Neutrophil (primary cell): ENCODE results near the gene ADRB2.

Experiments
- H3K27ac ChIP-seq: fragments of 200-600 bp; sonication (generic); 2 replicates; pipeline ENCODE4 v1.5.1; 2016; ENCODE audit warnings: mild to moderate bottlenecking, moderate library complexity
- H3K27me3 ChIP-seq: fragments of 200-600 bp; sonication (generic); 2 replicates; pipeline ENCODE4 v1.6.0; 2016; ENCODE audit warnings: mild to moderate bottlenecking
- H3K36me3 ChIP-seq: fragments of 200-600 bp; sonication (generic); 2 replicates; pipeline ENCODE4 v1.5.1; 2017
- H3K4me1 ChIP-seq, 2 experiments: fragments of 200-600 bp in 1 of 2; sonication (generic) in 1 of 2; 1 replicate in 1 of 2; 2 replicates in 1 of 2; pipeline versions ENCODE4 v1.5.1 to v1.6.1; 2013 to 2016; ENCODE audit warnings: low read depth in 1 of 2, low read length in 1 of 2, mild to moderate bottlenecking in 1 of 2, moderate library complexity in 1 of 2; ENCODE audit not compliant: control insufficient read depth in 1 of 2, insufficient read depth in 1 of 2
- H3K4me3 ChIP-seq, 2 experiments: fragments of 200-600 bp in 1 of 2; sonication (generic) in 1 of 2; 1 replicate in 1 of 2; 2 replicates in 1 of 2; pipeline ENCODE4 v1.5.1; 2013 to 2016; ENCODE audit warnings: low read depth in 1 of 2, low read length in 1 of 2, mild to moderate bottlenecking in 1 of 2, moderate library complexity in 1 of 2
- H3K9me3 ChIP-seq: fragments of 200-600 bp; sonication (generic); 2 replicates; pipeline ENCODE4 v1.5.1; 2016
- TF ChIP-seq, protein P1 (sequence below): fragments of 200-600 bp; sonication (generic); IDR thresholded peaks from 2 replicates; pipeline ENCODE4 v1.5.1; 2016; ENCODE audit warnings: antibody characterized with exemption

The ADRB2 gene

DNA sequence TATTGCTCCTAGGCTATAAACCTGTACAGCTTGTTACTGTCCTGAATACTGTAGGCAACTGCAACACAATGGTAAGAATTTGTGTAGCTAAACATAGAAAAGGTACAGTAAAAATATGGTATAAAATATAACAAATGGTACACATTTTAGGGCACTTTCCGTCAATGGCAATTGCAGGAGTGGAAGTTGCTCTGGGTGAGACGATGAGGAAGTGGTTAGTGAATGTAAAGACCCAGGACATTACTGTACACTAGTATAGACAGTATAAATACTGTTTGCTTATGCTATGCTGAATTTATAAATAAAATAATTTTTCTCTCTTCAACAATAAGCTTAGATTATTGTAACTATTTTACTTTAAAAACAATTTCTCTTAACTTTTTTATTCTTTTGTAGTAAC is 15.6 kb upstream of the ADRB2 start:
- H3K36me3 ChIP-seq: no peaks in the 10 kb centered on the region
- TF ChIP-seq, protein P1, sequence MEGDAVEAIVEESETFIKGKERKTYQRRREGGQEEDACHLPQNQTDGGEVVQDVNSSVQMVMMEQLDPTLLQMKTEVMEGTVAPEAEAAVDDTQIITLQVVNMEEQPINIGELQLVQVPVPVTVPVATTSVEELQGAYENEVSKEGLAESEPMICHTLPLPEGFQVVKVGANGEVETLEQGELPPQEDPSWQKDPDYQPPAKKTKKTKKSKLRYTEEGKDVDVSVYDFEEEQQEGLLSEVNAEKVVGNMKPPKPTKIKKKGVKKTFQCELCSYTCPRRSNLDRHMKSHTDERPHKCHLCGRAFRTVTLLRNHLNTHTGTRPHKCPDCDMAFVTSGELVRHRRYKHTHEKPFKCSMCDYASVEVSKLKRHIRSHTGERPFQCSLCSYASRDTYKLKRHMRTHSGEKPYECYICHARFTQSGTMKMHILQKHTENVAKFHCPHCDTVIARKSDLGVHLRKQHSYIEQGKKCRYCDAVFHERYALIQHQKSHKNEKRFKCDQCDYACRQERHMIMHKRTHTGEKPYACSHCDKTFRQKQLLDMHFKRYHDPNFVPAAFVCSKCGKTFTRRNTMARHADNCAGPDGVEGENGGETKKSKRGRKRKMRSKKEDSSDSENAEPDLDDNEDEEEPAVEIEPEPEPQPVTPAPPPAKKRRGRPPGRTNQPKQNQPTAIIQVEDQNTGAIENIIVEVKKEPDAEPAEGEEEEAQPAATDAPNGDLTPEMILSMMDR: no peak
- H3K4me1 ChIP-seq: peaks cover 89 to 93% of the 10 kb centered on the region in 2 experiments
- H3K4me3 ChIP-seq: peak overlapping the region in 1 of 2 experiments; percentile 56
- no peaks in the 10 kb centered on the region for H3K27me3 ChIP-seq
- no peaks in the 10 kb centered on the region for H3K9me3 ChIP-seq
- H3K27ac ChIP-seq: peak overlapping the region; percentile 86

GRCh38 chr5:148811756-148812155 is 14.7 kb upstream of the ADRB2 start:
- Histone ChIP-seq H3K9me3 (no peaks in the 10 kb centered on the region), H3K4me1 (peaks cover 89 to 93% of the 10 kb centered on the region in 2 experiments), H3K4me3 (peak overlapping the region in 1 of 2 experiments; percentile 7), H3K36me3 (no peaks in the 10 kb centered on the region), H3K27ac (peak overlapping the region; percentile 86), H3K27me3 (no peaks in the 10 kb centered on the region)
- TF ChIP-seq, protein P1: no peak

DNA sequence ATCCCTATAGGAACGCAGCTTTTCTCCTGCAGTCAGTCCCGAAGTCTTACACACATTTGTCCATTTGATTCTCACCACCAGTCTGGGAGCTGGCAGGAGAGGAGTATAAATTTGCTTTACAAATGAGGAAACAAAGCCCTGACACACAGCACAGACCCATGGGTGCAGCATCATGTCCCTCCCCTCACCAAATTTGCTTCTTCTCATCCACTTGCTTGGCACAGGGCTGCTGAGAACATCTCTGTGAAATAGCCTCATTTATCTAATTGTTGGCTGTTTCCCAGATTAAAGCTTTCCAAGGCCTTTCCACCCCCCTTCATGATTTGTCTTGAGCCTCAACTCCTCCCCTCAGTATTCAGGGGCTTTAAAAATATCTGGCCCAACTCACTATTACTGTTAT is 11.3 kb upstream of the ADRB2 start:
- TF ChIP-seq, protein P1: no peak
- Histone ChIP-seq H3K4me1 (peaks cover 78 to 79% of the 10 kb centered on the region in 2 experiments), H3K9me3 (no peaks in the 10 kb centered on the region), H3K27ac (no peak overlapping the region), H3K4me3 (no peak overlapping the region), H3K27me3 (no peaks in the 10 kb centered on the region), H3K36me3 (no peaks in the 10 kb centered on the region)

DNA sequence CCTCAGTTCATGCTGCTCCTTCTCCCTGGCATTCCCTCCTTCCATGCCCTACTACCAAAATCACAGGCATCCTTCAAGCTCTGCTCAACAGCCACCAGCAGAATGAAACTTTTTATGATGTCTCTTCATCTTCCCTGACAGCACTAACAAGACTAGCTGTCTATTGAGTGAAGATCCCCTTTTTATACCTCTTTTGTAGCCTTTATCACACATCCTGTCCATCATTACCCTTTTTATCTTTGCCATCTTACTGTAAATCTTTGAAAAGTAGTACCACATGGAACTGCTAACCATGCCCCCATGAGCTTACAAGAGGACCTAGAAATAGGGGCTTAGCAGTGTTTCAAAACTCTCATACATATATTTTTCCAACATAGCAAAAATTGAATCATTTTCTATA is 10.8 kb upstream of the ADRB2 start:
- H3K36me3 ChIP-seq: no peaks in the 10 kb centered on the region
- H3K4me3 ChIP-seq: no peak overlapping the region
- no peaks in the 10 kb centered on the region for H3K27me3 ChIP-seq
- peaks cover 78% of the 10 kb centered on the region in 2 experiments for H3K4me1 ChIP-seq
- no peak overlapping the region for H3K27ac ChIP-seq
- TF ChIP-seq, protein P1: no peak
- H3K9me3 ChIP-seq: no peaks in the 10 kb centered on the region

- Histone ChIP-seq H3K9me3 (no peaks in the 10 kb centered on the region), H3K36me3 (no peaks in the 10 kb centered on the region), H3K4me3 (no peak overlapping the region), H3K27me3 (no peaks in the 10 kb centered on the region), H3K27ac (peak overlapping the region; percentile 57), H3K4me1 (peaks cover 78% of the 10 kb centered on the region in 2 experiments)
- TF ChIP-seq, protein P1: no peak
Observed at GRCh38 chr5:148816357-148816756, 10.1 kb upstream of the ADRB2 start.

GRCh38 chr5:148816782-148817181 is 9.6 kb upstream of the ADRB2 start:
- TF ChIP-seq, protein P1: no peak
- Histone ChIP-seq H3K27ac (peak overlapping the region; percentile 57), H3K9me3 (no peaks in the 10 kb centered on the region), H3K4me1 (peaks cover 78% of the 10 kb centered on the region in 2 experiments), H3K36me3 (no peaks in the 10 kb centered on the region), H3K4me3 (no peak overlapping the region), H3K27me3 (no peaks in the 10 kb centered on the region)
